Astrocyte of the cerebellum (primary cell): ENCODE measurements around the gene DMAP1.

Experiments used
- DNase-seq: peaks from one replicate; pipeline ENCODE4 v3.0.0-alpha.2; 2011; ENCODE audit warnings: low read depth
- H3K4me3 ChIP-seq: 2 replicates; pipeline ENCODE4 v1.5.1; 2011; ENCODE audit warnings: mild to moderate bottlenecking, low read depth, low read length, moderate library complexity
- in situ Hi-C: cut with HindIII; loops from 2 replicates; pipeline ENCODE4 v1.10.0; 2017; ENCODE audit warnings: low sequenced_read_pairs
- TF ChIP-seq, protein P1 (sequence below): IDR thresholded peaks from 2 replicates; pipeline ENCODE4 v1.5.1; 2012; ENCODE audit warnings: low read length, low read depth, moderate library complexity, mild to moderate bottlenecking; ENCODE audit errors: missing control alignments

The DMAP1 gene

DNA sequence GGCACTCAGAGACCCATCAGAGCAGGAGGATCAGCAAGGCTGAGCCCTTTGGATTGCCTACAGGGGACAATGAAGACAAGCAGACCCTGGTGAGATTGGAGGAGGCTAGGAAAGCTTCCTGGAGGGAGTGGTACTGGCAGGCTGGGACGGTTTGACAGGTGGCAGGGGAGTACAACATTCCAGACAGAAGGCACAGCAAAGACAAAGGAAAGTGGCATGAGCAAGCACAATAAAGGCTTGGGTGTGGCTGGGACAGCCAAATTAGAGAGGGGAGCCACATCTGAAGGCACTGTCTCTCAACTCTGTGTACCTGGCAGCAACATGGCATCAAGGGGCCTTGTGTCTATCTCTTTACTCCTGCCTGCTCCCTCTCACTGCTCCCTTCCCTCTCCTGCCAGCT, 38.2 kb downstream of the DMAP1 start:
- no peak overlapping the region for H3K4me3 ChIP-seq
- in situ Hi-C loops, result no loop called here
- TF ChIP-seq, protein P1, sequence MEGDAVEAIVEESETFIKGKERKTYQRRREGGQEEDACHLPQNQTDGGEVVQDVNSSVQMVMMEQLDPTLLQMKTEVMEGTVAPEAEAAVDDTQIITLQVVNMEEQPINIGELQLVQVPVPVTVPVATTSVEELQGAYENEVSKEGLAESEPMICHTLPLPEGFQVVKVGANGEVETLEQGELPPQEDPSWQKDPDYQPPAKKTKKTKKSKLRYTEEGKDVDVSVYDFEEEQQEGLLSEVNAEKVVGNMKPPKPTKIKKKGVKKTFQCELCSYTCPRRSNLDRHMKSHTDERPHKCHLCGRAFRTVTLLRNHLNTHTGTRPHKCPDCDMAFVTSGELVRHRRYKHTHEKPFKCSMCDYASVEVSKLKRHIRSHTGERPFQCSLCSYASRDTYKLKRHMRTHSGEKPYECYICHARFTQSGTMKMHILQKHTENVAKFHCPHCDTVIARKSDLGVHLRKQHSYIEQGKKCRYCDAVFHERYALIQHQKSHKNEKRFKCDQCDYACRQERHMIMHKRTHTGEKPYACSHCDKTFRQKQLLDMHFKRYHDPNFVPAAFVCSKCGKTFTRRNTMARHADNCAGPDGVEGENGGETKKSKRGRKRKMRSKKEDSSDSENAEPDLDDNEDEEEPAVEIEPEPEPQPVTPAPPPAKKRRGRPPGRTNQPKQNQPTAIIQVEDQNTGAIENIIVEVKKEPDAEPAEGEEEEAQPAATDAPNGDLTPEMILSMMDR, result no peak
- DNase-seq, result no peak

DNA sequence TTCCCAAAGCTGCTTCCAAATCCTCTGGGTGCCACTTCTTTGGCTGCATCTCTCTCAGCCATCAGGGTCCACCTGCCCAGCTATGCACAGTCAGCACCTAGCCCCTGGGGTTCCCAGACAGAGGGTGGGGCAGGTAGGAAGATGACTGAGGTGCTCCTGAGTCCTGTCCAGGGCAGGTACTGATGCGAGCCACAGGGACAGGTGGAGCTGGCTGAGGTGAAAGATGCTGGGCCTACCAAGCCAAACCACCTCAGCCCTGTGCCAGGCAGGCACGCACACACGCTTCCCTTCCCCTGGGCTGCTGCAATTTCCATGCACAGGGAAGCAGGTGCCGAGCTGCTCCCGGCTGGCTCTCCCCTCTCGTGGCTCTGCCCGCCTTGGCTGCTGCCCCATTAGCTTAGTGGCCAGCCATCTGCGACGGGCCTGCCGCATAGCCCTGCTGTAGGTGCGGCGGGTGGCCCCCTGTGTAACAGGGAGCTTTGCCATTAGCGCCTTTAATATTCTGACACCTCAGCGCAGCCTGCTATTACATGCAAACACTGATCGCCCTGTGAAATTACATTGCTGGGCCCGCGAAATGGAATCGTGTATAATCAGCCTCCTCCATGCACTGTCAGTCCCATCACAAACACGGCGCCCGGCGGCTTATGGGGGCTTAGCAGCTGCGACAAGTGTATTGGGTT, 38.9 kb downstream of the DMAP1 start:
- DNase-seq, result no peak
- H3K4me3 ChIP-seq, result no peak overlapping the region
- in situ Hi-C loops, result no loop called here
- TF ChIP-seq, protein P1, result no peak

GRCh38 chr1:44254392-44254910, 41.2 kb downstream of the DMAP1 start:
- in situ Hi-C loops, result no loop called here
- H3K4me3 ChIP-seq, result no peak overlapping the region
- no peak for DNase-seq
- TF ChIP-seq, protein P1, result no peak

GRCh38 chr1:44256762-44257554, 43.7 kb downstream of the DMAP1 start:
- TF ChIP-seq, protein P1, result no peak
- in situ Hi-C loops, result no loop called here
- DNase-seq, result no peak
- no peak overlapping the region for H3K4me3 ChIP-seq

DNA sequence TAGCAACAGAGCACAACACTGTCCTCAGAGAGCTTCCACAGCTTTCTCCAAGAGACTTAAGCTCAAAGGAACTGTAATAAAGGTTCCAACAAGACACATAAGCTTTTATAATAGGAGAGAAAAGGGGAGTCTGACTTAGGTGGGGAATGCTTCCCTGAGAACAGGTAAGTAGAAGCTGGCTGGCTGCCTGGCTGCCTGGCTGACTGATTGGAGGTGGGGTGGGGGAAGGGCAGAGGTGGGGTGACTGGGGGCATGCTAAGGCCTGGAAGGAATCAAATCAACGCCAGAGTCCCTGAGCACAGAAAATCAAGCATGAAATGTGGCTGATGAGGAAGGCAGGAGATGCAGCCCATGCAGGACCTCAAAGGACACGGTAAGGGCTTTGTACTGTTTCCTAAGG, 45.8 kb downstream of the DMAP1 start:
- in situ Hi-C loops, result no loop called here
- TF ChIP-seq, protein P1, result no peak
- no peak for DNase-seq
- H3K4me3 ChIP-seq, result no peak overlapping the region

DNA sequence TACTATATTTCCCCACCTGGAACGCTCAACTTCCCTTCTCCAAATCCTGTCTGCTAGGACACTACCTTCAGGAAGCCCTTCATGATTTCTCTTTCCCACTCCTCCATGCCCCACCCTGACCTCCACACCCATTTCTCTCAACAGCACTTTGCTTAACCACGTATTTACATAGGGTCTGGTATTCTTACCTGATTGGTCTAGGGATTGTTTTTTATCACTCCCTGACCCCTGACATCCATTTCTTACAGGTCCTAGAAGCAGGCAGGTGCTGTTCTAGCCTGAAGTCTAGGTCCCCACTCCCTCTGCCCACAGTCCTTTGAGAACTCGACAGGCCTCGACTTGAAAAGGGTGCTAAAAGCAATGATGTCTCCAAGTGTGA, 47.5 kb downstream of the DMAP1 start:
- H3K4me3 ChIP-seq, result no peak overlapping the region
- DNase-seq, result no peak
- in situ Hi-C loops, result no loop called here
- TF ChIP-seq, protein P1, result no peak
